IMR-90 (cell line): ENCODE measurements around the gene ABHD12.

ENCODE experiments used
- CHD1 ChIP-seq: IDR thresholded peaks from 2 replicates; pipeline ENCODE4 v1.6.1; 2012; ENCODE audit warnings: low read depth, low read length, improper control_type of control experiment
- CTCF ChIP-seq: conservative IDR thresholded peaks from 2 replicates; pipeline ENCODE4 v1.5.1; 2012; ENCODE audit warnings: mild to moderate bottlenecking, low read depth, low read length, improper control_type of control experiment
- MAFK ChIP-seq: IDR thresholded peaks from 2 replicates; pipeline ENCODE4 v1.6.1; 2012; ENCODE audit warnings: low read depth, low read length, improper control_type of control experiment
- MXI1 ChIP-seq: IDR thresholded peaks from 2 replicates; pipeline ENCODE4 v1.6.1; 2012; ENCODE audit warnings: low read depth, mild to moderate bottlenecking, low read length, moderate library complexity, borderline replicate concordance
- NFE2L2 ChIP-seq: fragments of 150-350 bp; IDR thresholded peaks from 2 replicates; pipeline ENCODE4 v1.6.1; 2016; ENCODE audit warnings: low read depth, mild to moderate bottlenecking, low read length
- POLR2A ChIP-seq: IDR thresholded peaks from 2 replicates; pipeline ENCODE4 v1.6.1; 2012; ENCODE audit warnings: mild to moderate bottlenecking, low read depth, low read length
- RAD21 ChIP-seq: IDR thresholded peaks from 2 replicates; pipeline ENCODE4 v1.6.1; 2012; ENCODE audit warnings: low read length, improper control_type of control experiment
- RFX5 ChIP-seq: IDR thresholded peaks from 2 replicates; pipeline ENCODE4 v1.8.0; 2012; ENCODE audit warnings: low read depth, mild to moderate bottlenecking, low read length, moderate library complexity

GRCh38 chr20:25339608-25340007 lies 51.0 kb downstream of the ABHD12 start:
- TF ChIP-seq MXI1, result no peak
- no peak for TF ChIP-seq CTCF
- no peak for TF ChIP-seq RAD21
- no peak for TF ChIP-seq POLR2A
- no peak for TF ChIP-seq RFX5
- TF ChIP-seq MAFK, result no peak
- no peak for TF ChIP-seq CHD1
- no peak for TF ChIP-seq NFE2L2
